ENCODE measurements around the gene CIB1.
"Not testable (repeated sequence)": the region's sequence is repeated elsewhere in the genome, so short reads cannot be mapped to it uniquely, and the experiment has no call there.

CIB1 gene

GRCh38 chr15:90192961-90193786, 40.6 kb downstream of the CIB1 start:
- DNase-seq (ENCODE audit: low spot score) = no peak

- DNase-seq (ENCODE audit: low spot score) = no peak
These were observed 41.8 kb downstream of the CIB1 start for GRCh38 chr15:90191794-90192509.

GRCh38 chr15:90191344-90191687, 42.4 kb downstream of the CIB1 start:
- no peak for DNase-seq (ENCODE audit: low spot score)

GRCh38 chr15:90190606-90191343, 43.0 kb downstream of the CIB1 start:
- DNase-seq (ENCODE audit: low spot score) = no peak

- no peak for DNase-seq (ENCODE audit: low spot score)
These were observed 43.8 kb downstream of the CIB1 start for GRCh38 chr15:90189781-90190467.

GRCh38 chr15:90188914-90189748, 44.6 kb downstream of the CIB1 start:
- DNase-seq (ENCODE audit: low spot score) = no peak

- DNase-seq (ENCODE audit: low spot score) = not testable (repeated sequence)
These were observed 45.7 kb downstream of the CIB1 start for GRCh38 chr15:90188065-90188464.

- no peak for DNase-seq (ENCODE audit: low spot score)
These were observed 46.4 kb downstream of the CIB1 start for GRCh38 chr15:90187257-90187868.

- peak; percentile 80 for DNase-seq (ENCODE audit: low spot score)
These were observed 48.7 kb downstream of the CIB1 start for GRCh38 chr15:90184786-90185704.

- no peak for DNase-seq (ENCODE audit: low spot score)
These were observed 49.5 kb downstream of the CIB1 start for GRCh38 chr15:90184119-90184785.

GRCh38 chr15:90181776-90182175, 52.0 kb downstream of the CIB1 start:
- no peak for DNase-seq (ENCODE audit: low spot score)
